HCT116 (cell line): Measurements from ENCODE around the gene NUP42. TPM values are rescaled to one million over a fixed set of nuclear protein-coding genes. Genes with fewer than 3 reads are reported as not detected.

Experiments
- ATAC-seq: fragments of 200-7000 bp; cut with Tn5 transposase; 2 replicates; pipeline ENCODE4 v1.9.1; 2020; ENCODE audit warnings: mild to moderate bottlenecking, moderate library complexity
- BruUV-seq: library from RNA; stranded (reverse); fragments of 400-500 nt; replicated peaks from 2 replicates; lab custom pipeline; 2021; lab: Mats Ljungman, UMichigan
- CTCF ChIA-PET: fragments of 300-600 bp; sonication (Branson Sonifier 250); formaldehyde crosslinking; loops from one replicate; lab custom pipeline; 2021; ENCODE audit warnings: antibody characterized with exemption; lab: Charles Lee
- POLR2A ChIA-PET: fragments of 300-600, 350-600 bp; sonication (Branson Sonifier 250); formaldehyde crosslinking; loops from one replicate; lab custom pipeline; 2021; ENCODE audit warnings: antibody characterized with exemption; lab: Charles Lee
- RAD21 ChIA-PET, 2 experiments: fragments of 300-600 bp; sonication (Branson Sonifier 250); formaldehyde crosslinking; loops; one replicate each; lab custom pipeline; 2023; ENCODE audit warnings: low total read pairs in 2 of 2; ENCODE audit not compliant: uncharacterized antibody in 2 of 2, unreplicated experiment in 2 of 2, low non-redundant PET in 1 of 2; lab: Charles Lee
- DNase-seq: peaks from one replicate; pipeline ENCODE4 v3.0.0-alpha.2; 2010; ENCODE audit warnings: low read depth, low spot score
- H2AFZ ChIP-seq: fragments of 200-600 bp; shearing (Covaris generic), sonication (generic); 2 replicates; pipeline ENCODE4 v1.6.1; 2017; ENCODE audit warnings: low read depth, mixed run types, mixed read lengths, antibody characterized with exemption, low read length; ENCODE audit not compliant: poor library complexity, severe bottlenecking
- H3K27ac ChIP-seq: 2 replicates; pipeline ENCODE4 v1.5.1; 2012; ENCODE audit warnings: low read depth, low read length
- H3K27me3 ChIP-seq: fragments of 200-600 bp; sonication (generic); 2 replicates; pipeline ENCODE4 v1.6.1; 2016; ENCODE audit warnings: mixed run types, low read length, mixed read lengths; ENCODE audit not compliant: insufficient read depth
- H3K36me3 ChIP-seq, 2 experiments: fragments of 200-500 bp in 1 of 2; fragments of 200-600 bp in 1 of 2; sonication (Bioruptor generic) in 1 of 2; sonication (generic) in 1 of 2; 2 replicates each; pipeline versions ENCODE4 v1.5.1 to v1.6.1; 2014 to 2016; ENCODE audit warnings: low read length in 2 of 2, inconsistent platforms in 1 of 2, mixed read lengths in 1 of 2, mixed run types in 1 of 2; ENCODE audit not compliant: insufficient read depth in 2 of 2, control insufficient read depth in 1 of 2
- H3K4me1 ChIP-seq, 2 experiments: fragments of 200-600 bp in 1 of 2; sonication (generic) in 1 of 2; 2 replicates each; pipeline versions ENCODE4 v1.5.1 to v1.6.1; 2012 to 2017; ENCODE audit warnings: low read length in 2 of 2, inconsistent platforms in 1 of 2, mild to moderate bottlenecking in 1 of 2, mixed read lengths in 1 of 2, mixed run types in 1 of 2, moderate library complexity in 1 of 2; ENCODE audit not compliant: insufficient read depth in 2 of 2, control insufficient read depth in 1 of 2
- H3K4me2 ChIP-seq: fragments of 200-600 bp; sonication (generic); 2 replicates; pipeline ENCODE4 v1.6.1; 2017; ENCODE audit warnings: mixed run types, low read length, mixed read lengths
- H3K4me3 ChIP-seq, 2 experiments: fragments of 200-600 bp in 1 of 2; sonication (generic) in 1 of 2; replicated peaks in 1 of 2; 2 replicates each; pipeline ENCODE4 v1.5.1; 2011 to 2016; ENCODE audit warnings: low read length in 2 of 2, control low read depth in 1 of 2, low read depth in 1 of 2, mild to moderate bottlenecking in 1 of 2, mixed read lengths in 1 of 2, mixed run types in 1 of 2
- H3K79me2 ChIP-seq: fragments of 200-600 bp; sonication (generic); 2 replicates; pipeline ENCODE4 v1.6.1; 2017; ENCODE audit warnings: mild to moderate bottlenecking, mixed run types, low read length, moderate library complexity, mixed read lengths; ENCODE audit not compliant: insufficient read depth
- H3K9ac ChIP-seq: fragments of 200-600 bp; sonication (generic); 2 replicates; pipeline ENCODE4 v1.6.1; 2016; ENCODE audit warnings: low read length, mixed read lengths
- H3K9me2 ChIP-seq: fragments of 200-600 bp; sonication (generic), shearing (Covaris generic); 2 replicates; pipeline ENCODE4 v1.6.1; 2017; ENCODE audit warnings: mixed run types, mild to moderate bottlenecking, moderate library complexity; ENCODE audit not compliant: insufficient read depth
- H3K9me3 ChIP-seq, 2 experiments: fragments of 200-500 bp in 1 of 2; fragments of 200-600 bp in 1 of 2; sonication (Bioruptor generic) in 1 of 2; sonication (generic) in 1 of 2; 2 replicates each; pipeline ENCODE4 v1.6.1; 2014 to 2017; ENCODE audit warnings: low read length in 2 of 2, mixed read lengths in 2 of 2, inconsistent platforms in 1 of 2, low read depth in 1 of 2, mild to moderate bottlenecking in 1 of 2, mixed run types in 1 of 2, moderate library complexity in 1 of 2; ENCODE audit not compliant: control insufficient read depth in 1 of 2, insufficient read depth in 1 of 2
- H4K20me1 ChIP-seq: fragments of 200-600 bp; sonication (generic), shearing (Covaris generic); 2 replicates; pipeline ENCODE4 v1.6.1; 2017; ENCODE audit warnings: mixed run types, mild to moderate bottlenecking, moderate library complexity; ENCODE audit not compliant: insufficient read depth
- CBX3 ChIP-seq: IDR thresholded peaks from 2 replicates; pipeline ENCODE4 v1.6.1; 2012; ENCODE audit warnings: low read depth
- EGR1 ChIP-seq: IDR thresholded peaks from 2 replicates; pipeline ENCODE4 v1.6.1; 2012; ENCODE audit warnings: low read depth
- ELF1 ChIP-seq: IDR thresholded peaks from 2 replicates; pipeline ENCODE4 v1.6.1; 2012; ENCODE audit warnings: low read depth, borderline replicate concordance
- EZH2phosphoT487 ChIP-seq: fragments of 200-600 bp; IDR thresholded peaks from 2 replicates; pipeline ENCODE4 v1.6.1; 2018; ENCODE audit warnings: antibody characterized with exemption, borderline replicate concordance
- JUND ChIP-seq: IDR thresholded peaks from 2 replicates; pipeline ENCODE4 v1.6.1; 2012
- MAX ChIP-seq: IDR thresholded peaks from 2 replicates; pipeline ENCODE4 v1.6.1; 2012
- POLR2AphosphoS5 ChIP-seq: IDR thresholded peaks from 2 replicates; pipeline ENCODE4 v1.6.1; 2011; ENCODE audit warnings: mild to moderate bottlenecking, low read depth, low read length, moderate library complexity
- RAD21 ChIP-seq: IDR thresholded peaks from 2 replicates; pipeline ENCODE4 v1.6.1; 2012; ENCODE audit warnings: low read depth, mild to moderate bottlenecking
- SIN3A ChIP-seq: IDR thresholded peaks from 2 replicates; pipeline ENCODE4 v1.6.1; 2012; ENCODE audit warnings: low read depth
- SP1 ChIP-seq: IDR thresholded peaks from 2 replicates; pipeline ENCODE4 v1.6.1; 2012; ENCODE audit warnings: low read depth
- TCF7L2 ChIP-seq: IDR thresholded peaks from 2 replicates; pipeline ENCODE4 v1.7.0; 2011; ENCODE audit warnings: borderline replicate concordance, inconsistent platforms; ENCODE audit not compliant: insufficient read depth, insufficient read length; ENCODE audit errors: extremely low read depth
- ZFX ChIP-seq: fragments of 450-650 bp; IDR thresholded peaks from 2 replicates; pipeline ENCODE4 v1.6.1; 2017
- ZNF274 ChIP-seq: fragments of 200-500 bp; sonication (Bioruptor generic); IDR thresholded peaks from 2 replicates; pipeline ENCODE4 v1.6.1; 2014; ENCODE audit warnings: mild to moderate bottlenecking, low read depth, low read length, inconsistent platforms
- intact Hi-C: fragments of 100-400 bp; cut with micrococcal nuclease; formaldehyde crosslinking; loops from 2 replicates; pipeline ENCODE4 v1.10.0; 2022
- total RNA-seq: library from RNA; stranded (reverse); gene quantifications from one replicate; pipeline ENCODE4 v1.2.1, GENCODE V29; 2021; ENCODE audit not compliant: unreplicated experiment
- TF ChIP-seq, protein P1 (sequence below): IDR thresholded peaks from 2 replicates; pipeline ENCODE4 v1.6.1; 2012
- TF ChIP-seq, protein P2 (sequence below): IDR thresholded peaks from 2 replicates; pipeline ENCODE4 v1.6.1; 2012; ENCODE audit warnings: low read depth

The NUP42 gene
- total RNA-seq, 1 experiment from 2014 or later = 36.5 TPM

DNA sequence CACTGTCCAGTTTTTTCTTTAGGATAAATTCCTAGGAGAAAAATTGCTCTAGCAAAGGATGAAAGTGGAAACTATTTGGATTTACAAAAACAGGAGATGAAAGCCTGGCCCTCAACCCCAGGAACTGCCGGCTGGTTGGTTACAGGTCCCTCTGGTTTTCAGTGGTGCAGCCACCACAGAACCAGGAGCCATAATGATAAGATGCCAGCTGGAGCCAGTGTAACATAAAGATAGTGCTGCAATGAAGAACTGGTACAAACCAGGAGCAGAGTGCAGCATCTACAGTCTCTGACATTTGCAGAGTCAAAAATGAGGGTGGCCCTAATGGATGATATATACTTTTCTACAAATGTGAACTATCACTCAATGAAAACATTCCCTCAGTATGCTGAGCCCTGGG, 20.4 kb upstream of the NUP42 start:
- Histone ChIP-seq H3K27me3 (no peaks in the 10 kb centered on the region), H3K79me2 (no peaks in the 10 kb centered on the region), H3K4me3 (no peak overlapping the region), H2AFZ (no peak overlapping the region)
- CTCF ChIA-PET = no interaction called here
- no peak for ATAC-seq
- BruUV-seq = no TSS peak
- TF ChIP-seq JUND (no peak), SP1 (no peak), SIN3A (no peak), ZFX (no peak), CBX3 (no peak), EGR1 (no peak), EZH2phosphoT487 (no peak), RAD21 (no peak), ELF1 (no peak), MAX (no peak), POLR2AphosphoS5 (no peak), ZNF274 (no peak), TCF7L2 (no peak)
- TF ChIP-seq, protein P1, sequence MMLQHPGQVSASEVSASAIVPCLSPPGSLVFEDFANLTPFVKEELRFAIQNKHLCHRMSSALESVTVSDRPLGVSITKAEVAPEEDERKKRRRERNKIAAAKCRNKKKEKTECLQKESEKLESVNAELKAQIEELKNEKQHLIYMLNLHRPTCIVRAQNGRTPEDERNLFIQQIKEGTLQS = no peak
- TF ChIP-seq, protein P2, sequence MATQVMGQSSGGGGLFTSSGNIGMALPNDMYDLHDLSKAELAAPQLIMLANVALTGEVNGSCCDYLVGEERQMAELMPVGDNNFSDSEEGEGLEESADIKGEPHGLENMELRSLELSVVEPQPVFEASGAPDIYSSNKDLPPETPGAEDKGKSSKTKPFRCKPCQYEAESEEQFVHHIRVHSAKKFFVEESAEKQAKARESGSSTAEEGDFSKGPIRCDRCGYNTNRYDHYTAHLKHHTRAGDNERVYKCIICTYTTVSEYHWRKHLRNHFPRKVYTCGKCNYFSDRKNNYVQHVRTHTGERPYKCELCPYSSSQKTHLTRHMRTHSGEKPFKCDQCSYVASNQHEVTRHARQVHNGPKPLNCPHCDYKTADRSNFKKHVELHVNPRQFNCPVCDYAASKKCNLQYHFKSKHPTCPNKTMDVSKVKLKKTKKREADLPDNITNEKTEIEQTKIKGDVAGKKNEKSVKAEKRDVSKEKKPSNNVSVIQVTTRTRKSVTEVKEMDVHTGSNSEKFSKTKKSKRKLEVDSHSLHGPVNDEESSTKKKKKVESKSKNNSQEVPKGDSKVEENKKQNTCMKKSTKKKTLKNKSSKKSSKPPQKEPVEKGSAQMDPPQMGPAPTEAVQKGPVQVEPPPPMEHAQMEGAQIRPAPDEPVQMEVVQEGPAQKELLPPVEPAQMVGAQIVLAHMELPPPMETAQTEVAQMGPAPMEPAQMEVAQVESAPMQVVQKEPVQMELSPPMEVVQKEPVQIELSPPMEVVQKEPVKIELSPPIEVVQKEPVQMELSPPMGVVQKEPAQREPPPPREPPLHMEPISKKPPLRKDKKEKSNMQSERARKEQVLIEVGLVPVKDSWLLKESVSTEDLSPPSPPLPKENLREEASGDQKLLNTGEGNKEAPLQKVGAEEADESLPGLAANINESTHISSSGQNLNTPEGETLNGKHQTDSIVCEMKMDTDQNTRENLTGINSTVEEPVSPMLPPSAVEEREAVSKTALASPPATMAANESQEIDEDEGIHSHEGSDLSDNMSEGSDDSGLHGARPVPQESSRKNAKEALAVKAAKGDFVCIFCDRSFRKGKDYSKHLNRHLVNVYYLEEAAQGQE = no peak
- TF ChIP-seq, all 23 proteins: peak for 0
- intact Hi-C loops = no loop called here
- H3K36me3 ChIP-seq = no peaks in the 10 kb centered on the region
- RAD21 ChIA-PET = no interaction called here
- no peaks in the 10 kb centered on the region for H3K9me3 ChIP-seq
- H3K9me2 ChIP-seq = no peaks in the 10 kb centered on the region
- no peaks in the 10 kb centered on the region for H4K20me1 ChIP-seq
- H3K4me2 ChIP-seq = no peak overlapping the region
- H3K27ac ChIP-seq = no peak overlapping the region
- H3K9ac ChIP-seq = no peak overlapping the region
- POLR2A ChIA-PET = no interaction called here
- no peak for DNase-seq
- no peaks in the 10 kb centered on the region for H3K4me1 ChIP-seq
